ENCODE measurements around the gene SIGLEC7.

Gene SIGLEC7

GRCh38 chr19:51173681-51174080 lies 31.6 kb downstream of the SIGLEC7 start:
- FAIRE-seq = no peak

GRCh38 chr19:51179256-51179655 lies 37.2 kb downstream of the SIGLEC7 start:
- FAIRE-seq = no peak

- no peak for FAIRE-seq
Observed at GRCh38 chr19:51181377-51181912, 39.3 kb downstream of the SIGLEC7 start.

GRCh38 chr19:51181913-51182419 lies 39.9 kb downstream of the SIGLEC7 start:
- no peak for FAIRE-seq

- no peak for FAIRE-seq
Observed at GRCh38 chr19:51183629-51184028, 41.5 kb downstream of the SIGLEC7 start.

DNA sequence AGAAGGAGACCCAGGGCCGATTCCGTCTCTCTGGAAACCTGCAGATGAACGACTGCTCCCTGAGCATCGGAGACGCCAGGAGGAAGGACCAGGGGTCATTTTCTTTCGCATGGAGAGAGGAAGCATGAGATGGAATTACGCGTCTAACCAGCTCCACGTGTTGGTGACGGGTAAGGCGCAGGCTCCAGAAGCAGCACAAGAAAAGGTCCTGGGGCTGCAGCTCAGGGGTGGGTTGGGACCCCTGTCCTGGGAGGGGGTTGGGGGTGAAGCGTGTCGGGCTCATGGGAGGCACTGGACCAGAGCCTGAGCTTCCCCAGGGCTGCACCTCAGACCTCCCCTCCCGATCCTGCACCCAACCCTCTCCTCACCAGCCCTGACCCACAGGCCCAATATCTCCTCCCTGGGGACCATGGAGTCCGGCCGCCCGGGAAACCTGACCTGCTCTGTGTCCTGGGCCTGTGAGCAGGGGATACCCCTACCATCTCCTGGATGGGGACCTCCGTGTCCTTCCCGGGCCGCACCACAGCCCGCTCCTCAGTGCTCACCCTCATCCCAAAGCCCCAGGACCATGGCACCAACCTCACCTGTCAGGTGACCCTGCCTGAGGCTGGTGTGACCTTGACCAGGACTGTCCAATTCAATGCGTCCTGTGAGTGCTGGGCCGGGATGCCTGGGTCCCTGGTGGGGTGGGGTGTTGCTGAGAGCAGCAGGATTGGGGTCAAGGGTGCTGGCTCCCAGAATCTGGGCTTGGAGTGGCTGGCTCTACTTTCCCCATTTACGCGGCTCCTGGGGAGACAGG lies 43.2 kb downstream of the SIGLEC7 start:
- no peak for FAIRE-seq

GRCh38 chr19:51185868-51186215 lies 43.7 kb downstream of the SIGLEC7 start:
- no peak for FAIRE-seq

- no peak for FAIRE-seq
Observed at GRCh38 chr19:51186323-51186722, 44.2 kb downstream of the SIGLEC7 start.

DNA sequence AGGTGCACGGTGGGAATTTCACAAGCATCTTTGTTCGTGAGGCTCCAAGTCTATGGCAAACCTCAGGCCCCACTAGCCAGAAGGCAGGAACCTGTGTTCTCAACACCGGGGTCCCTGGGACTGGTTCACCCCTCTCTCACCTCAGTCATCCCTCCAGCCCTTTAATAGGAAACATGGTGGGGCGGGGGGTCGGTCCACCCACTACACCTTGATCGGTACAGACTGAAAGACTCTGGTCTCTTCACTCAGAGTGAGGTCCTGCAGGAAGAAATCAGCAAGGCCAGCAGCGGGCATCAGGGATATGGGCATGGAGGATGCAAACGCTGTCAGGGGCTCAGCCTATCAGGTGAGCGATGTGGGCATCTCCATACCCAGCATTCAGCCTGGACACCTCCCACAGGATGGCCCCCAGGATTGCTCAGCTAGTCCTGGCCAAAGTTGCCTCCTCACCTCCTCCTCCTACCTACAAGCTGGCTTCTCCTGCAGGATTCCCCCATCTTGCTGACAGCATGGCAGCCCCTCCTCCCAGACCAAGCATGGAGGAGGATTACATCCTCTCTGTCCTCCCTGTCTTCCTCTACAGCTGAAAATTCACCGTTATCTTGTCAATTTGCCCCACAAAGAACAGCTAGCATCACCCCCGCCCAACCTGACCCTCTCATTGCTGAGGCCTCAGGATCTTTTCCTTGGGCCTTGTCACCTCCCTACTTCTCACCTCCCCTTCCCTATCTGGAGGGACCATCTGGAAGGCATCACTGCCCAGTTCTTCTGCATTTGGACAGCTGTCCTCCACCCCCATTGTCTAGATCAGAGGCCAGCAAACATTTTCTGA lies 45.5 kb downstream of the SIGLEC7 start:
- FAIRE-seq = no peak

DNA sequence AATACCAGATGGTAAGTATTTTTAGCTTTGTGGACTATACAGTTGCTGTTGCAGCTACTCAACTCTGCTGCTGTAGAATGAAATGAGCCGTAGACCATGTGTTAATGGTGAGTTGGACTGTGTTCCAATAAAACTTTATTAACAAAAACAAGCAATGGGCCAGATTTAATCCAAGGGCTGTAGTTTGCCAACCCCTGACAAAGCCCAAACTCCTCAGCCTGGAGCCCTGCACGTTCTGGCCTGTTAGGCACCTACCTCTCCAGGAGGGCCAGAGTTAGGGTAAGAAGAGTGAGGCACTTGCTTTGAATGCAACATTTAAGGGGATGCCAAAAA lies 46.1 kb downstream of the SIGLEC7 start:
- FAIRE-seq = no peak

GRCh38 chr19:51192689-51193088 lies 50.6 kb downstream of the SIGLEC7 start:
- no peak for FAIRE-seq

DNA sequence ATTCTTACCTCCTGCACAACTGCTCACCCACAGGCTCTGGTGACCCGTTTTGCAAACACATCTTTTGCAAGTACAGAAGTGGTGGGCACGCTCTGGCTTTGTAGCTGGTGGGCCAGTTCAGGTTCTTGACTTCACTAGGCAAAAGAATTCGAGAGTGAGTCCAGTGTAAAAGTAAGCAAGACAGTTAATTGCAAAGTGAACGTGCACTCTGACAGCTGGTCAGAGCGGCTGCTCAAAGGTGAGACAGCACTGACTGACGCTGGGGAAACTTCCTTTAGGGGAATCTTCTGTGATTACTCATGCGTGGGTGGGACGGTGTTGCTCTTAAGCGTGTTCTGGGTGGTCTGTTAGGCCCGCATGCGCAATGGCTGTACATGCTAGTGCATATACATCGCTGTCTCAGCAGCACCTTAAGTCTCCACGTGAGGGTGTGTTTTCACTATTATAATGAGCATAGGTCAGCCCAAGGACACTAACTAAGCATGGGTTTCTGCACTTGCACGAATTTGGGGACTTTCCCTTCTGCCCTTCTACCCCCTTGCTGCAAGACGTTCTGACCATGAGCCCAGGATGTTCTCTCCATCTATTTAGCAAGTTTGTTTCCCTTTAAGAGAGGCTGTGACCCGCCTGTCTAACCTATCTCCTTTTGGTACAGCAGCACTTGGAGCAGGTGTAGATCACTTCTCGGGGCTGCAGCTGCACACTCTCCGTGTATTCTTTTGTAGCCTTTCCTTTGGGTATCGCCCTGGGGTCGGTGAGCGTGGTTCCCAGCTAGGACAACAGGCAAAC lies 52.6 kb downstream of the SIGLEC7 start:
- FAIRE-seq = no peak

DNA sequence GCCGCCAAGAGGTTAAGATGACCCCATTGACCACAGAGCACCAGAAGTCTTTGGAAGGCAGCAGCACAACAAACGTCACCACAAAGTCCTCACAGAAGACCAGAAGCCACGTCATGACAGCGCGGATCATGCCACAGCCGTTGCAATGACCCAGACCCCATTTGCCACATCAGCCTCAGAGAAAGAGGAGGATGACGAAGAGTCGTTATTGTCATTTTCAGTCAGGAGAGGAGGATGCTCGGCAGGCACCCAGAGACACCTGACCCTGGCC lies 53.1 kb downstream of the SIGLEC7 start:
- no peak for FAIRE-seq

GRCh38 chr19:51195616-51196015 lies 53.5 kb downstream of the SIGLEC7 start:
- no peak for FAIRE-seq

- no peak for FAIRE-seq
Observed at GRCh38 chr19:51196181-51196580, 54.1 kb downstream of the SIGLEC7 start.

DNA sequence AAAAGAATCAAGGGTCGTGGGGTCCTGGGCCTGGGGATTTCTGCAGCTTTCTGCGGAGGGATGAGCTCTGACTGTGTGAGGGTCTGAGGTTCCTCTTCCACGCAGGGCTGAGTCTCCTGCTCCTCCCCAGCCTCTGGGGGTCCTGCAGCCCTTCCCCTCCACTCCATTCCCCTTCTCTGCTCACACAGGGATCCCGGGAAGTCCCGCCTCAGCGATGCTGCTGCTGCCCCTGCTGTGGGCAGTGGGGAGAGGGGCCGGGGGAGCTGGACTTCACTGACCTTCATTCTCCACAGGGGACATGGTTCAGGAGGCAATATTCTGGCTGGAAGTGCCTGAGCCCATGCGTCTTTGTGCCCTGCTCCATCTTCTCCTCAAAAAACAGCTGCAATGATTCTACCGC lies 56.5 kb downstream of the SIGLEC7 start:
- no peak for FAIRE-seq

GRCh38 chr19:51200071-51200666 lies 58.1 kb downstream of the SIGLEC7 start:
- FAIRE-seq = no peak

DNA sequence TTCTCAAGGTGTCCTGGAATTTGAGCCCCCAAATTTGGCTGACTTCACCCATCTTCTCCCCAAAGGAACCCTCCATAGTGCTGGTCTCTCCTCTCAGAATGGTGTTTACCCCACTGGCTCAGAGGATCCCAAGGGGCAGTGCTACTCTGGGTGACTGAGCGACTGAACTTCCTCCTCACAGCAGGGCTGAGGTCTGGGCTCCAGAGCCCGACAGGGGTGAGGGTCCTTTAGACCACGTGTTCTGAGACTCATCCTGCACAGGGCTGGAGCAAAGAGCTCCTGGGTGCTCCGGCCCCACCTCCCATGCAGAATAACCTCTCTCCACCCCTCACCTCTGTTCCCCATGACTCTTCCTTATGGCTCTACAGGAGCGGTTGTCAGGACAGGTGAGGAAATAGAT lies 59.6 kb downstream of the SIGLEC7 start:
- FAIRE-seq = no peak
